ENCODE data around the gene CD160.

CD160 gene

DNA sequence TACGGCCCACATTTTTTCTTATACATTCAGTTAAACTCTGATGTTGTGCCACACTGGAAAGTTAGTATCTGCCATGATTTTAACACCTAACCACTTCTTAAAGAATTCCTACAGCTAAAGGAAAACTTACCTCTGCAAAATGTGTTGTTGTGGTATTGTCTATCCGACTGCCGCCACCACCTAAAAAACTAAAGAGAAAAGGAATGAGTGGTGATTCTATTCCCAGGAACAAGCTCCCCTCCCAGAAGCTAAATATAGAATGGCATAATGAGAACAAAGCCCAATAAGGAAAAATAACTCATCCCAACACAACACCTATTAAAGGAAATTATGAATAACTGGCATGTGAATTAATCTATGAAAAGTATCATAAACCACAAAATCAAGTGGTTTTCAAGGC, 65.1 kb downstream of the CD160 start:
- H3K4me3 ChIP-seq (ENCODE audit: low read length) = no peak overlapping the region
- no peak for TF ChIP-seq ZNF274 (IDR thresholded peaks at IDR 0.05; ENCODE audit: low read depth, low read length)

- TF ChIP-seq ZNF274 (IDR thresholded peaks at IDR 0.05; ENCODE audit: low read depth, low read length) = no peak
- no peak overlapping the region for H3K4me3 ChIP-seq (ENCODE audit: low read length)
Observed at GRCh38 chr1:145785547-145785946, 66.2 kb downstream of the CD160 start.

- TF ChIP-seq ZNF274 (IDR thresholded peaks at IDR 0.05; ENCODE audit: low read depth, low read length) = no peak
- no peak overlapping the region for H3K4me3 ChIP-seq (ENCODE audit: low read length)
Observed at GRCh38 chr1:145786271-145786670, 67.0 kb downstream of the CD160 start.

- no peak overlapping the region for H3K4me3 ChIP-seq (ENCODE audit: low read length)
Observed at GRCh38 chr1:145788580-145788979, 69.3 kb downstream of the CD160 start.

More at GRCh38 chr1:145788580-145788979, 69.3 kb downstream of the CD160 start:
- no peak for TF ChIP-seq ZNF274 (IDR thresholded peaks at IDR 0.05; ENCODE audit: low read depth, low read length)
